Natural killer cell (primary cell): Measurements from ENCODE around the gene PCGF3. TPM values are rescaled to one million over a fixed set of nuclear protein-coding genes. Genes with fewer than 3 reads are reported as not detected.

ENCODE experiments used
- ATAC-seq, 3 donors: fragments of 150-1000 bp in 2 of 3; fragments of 200-7000 bp in 1 of 3; cut with Tn5 transposase; 1 replicate in 1 of 3; 2 replicates in 2 of 3; pipeline ENCODE4 v1.10.0; 2021; ENCODE audit warnings: mild to moderate bottlenecking in 2 of 3, moderate library complexity in 2 of 3
- DNase-seq, 2 donors: peaks; one replicate each; pipeline versions ENCODE4 v3.0.0 to v3.0.0-alpha.2; 2013 to 2021; ENCODE audit warnings: mixed read lengths in 1 of 2
- H3K27ac ChIP-seq: one replicate; pipeline ENCODE4 v1.5.1; 2013; ENCODE audit warnings: mild to moderate bottlenecking, low read length
- H3K27me3 ChIP-seq: one replicate; pipeline ENCODE4 v1.6.1; 2013; ENCODE audit warnings: low read length; ENCODE audit not compliant: control insufficient read depth, insufficient read depth
- H3K36me3 ChIP-seq: one replicate; pipeline ENCODE4 v1.6.1; 2013; ENCODE audit warnings: low read length; ENCODE audit not compliant: control insufficient read depth, insufficient read depth
- H3K4me1 ChIP-seq: one replicate; pipeline ENCODE4 v1.6.1; 2013; ENCODE audit warnings: low read length; ENCODE audit not compliant: control insufficient read depth, insufficient read depth
- H3K4me3 ChIP-seq: one replicate; pipeline ENCODE4 v1.5.1; 2013; ENCODE audit warnings: low read length
- H3K9me3 ChIP-seq: one replicate; pipeline ENCODE4 v1.6.1; 2013; ENCODE audit warnings: low read length; ENCODE audit not compliant: control insufficient read depth, insufficient read depth
- H3K27ac Mint-ChIP-seq, 2 donors: one replicate each; pipeline ENCODE4 v1.8.0; 2022; ENCODE audit warnings: mild to moderate bottlenecking in 2 of 2, mixed read lengths in 2 of 2, moderate library complexity in 1 of 2
- H3K27me3 Mint-ChIP-seq, 2 donors: one replicate each; pipeline ENCODE4 v1.8.0; 2022; ENCODE audit warnings: low read depth in 2 of 2, mixed read lengths in 2 of 2
- H3K36me3 Mint-ChIP-seq: one replicate; pipeline ENCODE4 v1.8.0; 2022; ENCODE audit warnings: mixed read lengths
- H3K4me1 Mint-ChIP-seq, 2 donors: one replicate each; pipeline ENCODE4 v1.8.0; 2022; ENCODE audit warnings: mixed read lengths in 2 of 2
- H3K4me3 Mint-ChIP-seq: one replicate; pipeline ENCODE4 v1.8.0; 2022; ENCODE audit warnings: mild to moderate bottlenecking, moderate library complexity, mixed read lengths
- H3K9me3 Mint-ChIP-seq, 2 donors: one replicate each; pipeline ENCODE4 v1.8.0; 2022; ENCODE audit warnings: mixed read lengths in 2 of 2
- CTCF ChIP-seq: fragments of 200-600 bp; IDR thresholded peaks from one replicate; pipeline ENCODE4 v1.8.0; 2022; ENCODE audit warnings: antibody characterized with exemption
- WGBS: methylation state at CpG from one replicate; pipeline ENCODE4 v1.1.7; 2013; ENCODE audit warnings: missing lambda C conversion rate; ENCODE audit not compliant: insufficient coverage; 5-methylcytosine and 5-hydroxymethylcytosine counted together
- intact Hi-C: fragments of 100-400 bp; cut with micrococcal nuclease; formaldehyde crosslinking; loops from one replicate; pipeline ENCODE4 v1.14.2; 2022
- total RNA-seq, 4 donors: library from RNA; stranded (reverse); fragments of 120-200 nt in 1 of 4; gene quantifications; one replicate each; pipeline versions ENCODE4 v1.2.3 to v1.2.4, GENCODE V29; 2013 to 2022

PCGF3 gene
- total RNA-seq, 3 donors from 2014 or later (not counting 1 experiment from before 2014, with no cell fraction given): 71.2 to 101 (median 97.2) TPM

GRCh38 chr4:770022-770421, 64.4 kb downstream of the PCGF3 start:
- no peaks in the 10 kb centered on the region for H3K27me3 ChIP-seq
- intact Hi-C loops: no loop called here
- DNase-seq (no peak), ATAC-seq (no peak)
- peaks cover 31% of the 10 kb centered on the region for H3K36me3 ChIP-seq
- no peak overlapping the region for H3K4me3 Mint-ChIP-seq
- no peaks in the 10 kb centered on the region for H3K36me3 Mint-ChIP-seq
- TF ChIP-seq CTCF: no peak
- peaks cover 23 to 25% of the 10 kb centered on the region in 2 donors for H3K4me1 Mint-ChIP-seq
- peaks cover 21% of the 10 kb centered on the region for H3K4me1 ChIP-seq
- H3K9me3 Mint-ChIP-seq: no peaks in the 10 kb centered on the region
- no peak overlapping the region for H3K27ac ChIP-seq
- H3K27me3 Mint-ChIP-seq: no peaks in the 10 kb centered on the region
- 97% methylated on average over 5 of the region's 5 CpGs for WGBS
- no peaks in the 10 kb centered on the region for H3K9me3 ChIP-seq
- H3K4me3 ChIP-seq: no peak overlapping the region
- H3K27ac Mint-ChIP-seq: peak overlapping the region in 1 of 2 donors; percentile 31

- no peaks in the 10 kb centered on the region for H3K36me3 Mint-ChIP-seq
- H3K27me3 Mint-ChIP-seq: no peaks in the 10 kb centered on the region
- ATAC-seq: no peak
- no peaks in the 10 kb centered on the region for H3K27me3 ChIP-seq
- H3K9me3 ChIP-seq: no peaks in the 10 kb centered on the region
- 71% methylated on average over 6 of the region's 6 CpGs for WGBS
- H3K36me3 ChIP-seq: peaks cover 33% of the 10 kb centered on the region
- H3K4me1 ChIP-seq: peaks cover 30% of the 10 kb centered on the region
- intact Hi-C loops: no loop called here
- no peak for TF ChIP-seq CTCF
- no peak overlapping the region for H3K4me3 ChIP-seq
- no peak overlapping the region for H3K4me3 Mint-ChIP-seq
- H3K9me3 Mint-ChIP-seq: no peaks in the 10 kb centered on the region
- peak overlapping the region in 1 of 2 donors; percentile 24 for H3K27ac Mint-ChIP-seq
- peaks cover 33 to 34% of the 10 kb centered on the region in 2 donors for H3K4me1 Mint-ChIP-seq
- DNase-seq: peak in 1 of 2 donors; percentile 7
- H3K27ac ChIP-seq: no peak overlapping the region
Measured at GRCh38 chr4:771464-771863, 65.8 kb downstream of the PCGF3 start.

- WGBS: 96% methylated on average over 4 of the region's 7 CpGs
- intact Hi-C loops: no loop called here
- Mint-ChIP-seq H3K4me1 (peaks cover 38 to 41% of the 10 kb centered on the region in 2 donors), H3K27ac (peak overlapping the region in 1 of 2 donors; percentile 24), H3K4me3 (no peak overlapping the region), H3K9me3 (no peaks in the 10 kb centered on the region), H3K36me3 (no peaks in the 10 kb centered on the region), H3K27me3 (no peaks in the 10 kb centered on the region)
- Histone ChIP-seq H3K27ac (no peak overlapping the region), H3K36me3 (peaks cover 32% of the 10 kb centered on the region), H3K4me1 (peaks cover 34% of the 10 kb centered on the region), H3K27me3 (no peaks in the 10 kb centered on the region), H3K9me3 (no peaks in the 10 kb centered on the region), H3K4me3 (no peak overlapping the region)
- TF ChIP-seq CTCF: no peak
- ATAC-seq (no peak), DNase-seq (no peak)
Measured at GRCh38 chr4:772118-772517, 66.5 kb downstream of the PCGF3 start.

GRCh38 chr4:772776-773175, 67.1 kb downstream of the PCGF3 start:
- Histone ChIP-seq H3K4me3 (no peak overlapping the region), H3K36me3 (peaks cover 25% of the 10 kb centered on the region), H3K9me3 (no peaks in the 10 kb centered on the region), H3K27ac (no peak overlapping the region), H3K4me1 (peaks cover 38% of the 10 kb centered on the region), H3K27me3 (no peaks in the 10 kb centered on the region)
- Mint-ChIP-seq H3K4me1 (peaks cover 45 to 46% of the 10 kb centered on the region in 2 donors), H3K27ac (no peak overlapping the region), H3K9me3 (no peaks in the 10 kb centered on the region), H3K36me3 (no peaks in the 10 kb centered on the region), H3K4me3 (no peak overlapping the region), H3K27me3 (no peaks in the 10 kb centered on the region)
- intact Hi-C loops: no loop called here
- no peak for TF ChIP-seq CTCF
- 96% methylated on average over 8 of the region's 8 CpGs for WGBS
- ATAC-seq (no peak), DNase-seq (no peak)
